Rectal smooth muscle tissue (tissue), 1 donor: ENCODE results near the gene RIPOR3.
"Not testable (repeated sequence)": the region's sequence is repeated elsewhere in the genome, so short reads cannot be mapped to it uniquely, and the experiment has no call there.

Experiments used
- H3K27ac ChIP-seq: one replicate; pipeline ENCODE4 v1.7.0; 2013; ENCODE audit warnings: low read depth, low read length, inconsistent platforms
- H3K27me3 ChIP-seq: one replicate; pipeline ENCODE4 v1.7.0; 2013; ENCODE audit warnings: low read length; ENCODE audit not compliant: control insufficient read depth, insufficient read depth
- H3K36me3 ChIP-seq: one replicate; pipeline ENCODE4 v1.7.0; 2013; ENCODE audit warnings: low read length; ENCODE audit not compliant: control insufficient read depth, insufficient read depth
- H3K4me1 ChIP-seq: one replicate; pipeline ENCODE4 v1.7.0; 2013; ENCODE audit warnings: low read length; ENCODE audit not compliant: control insufficient read depth, insufficient read depth
- H3K4me3 ChIP-seq: one replicate; pipeline ENCODE4 v1.7.0; 2013; ENCODE audit warnings: low read length
- H3K9ac ChIP-seq: one replicate; pipeline ENCODE4 v1.7.0; 2013; ENCODE audit warnings: low read length

RIPOR3 gene

DNA sequence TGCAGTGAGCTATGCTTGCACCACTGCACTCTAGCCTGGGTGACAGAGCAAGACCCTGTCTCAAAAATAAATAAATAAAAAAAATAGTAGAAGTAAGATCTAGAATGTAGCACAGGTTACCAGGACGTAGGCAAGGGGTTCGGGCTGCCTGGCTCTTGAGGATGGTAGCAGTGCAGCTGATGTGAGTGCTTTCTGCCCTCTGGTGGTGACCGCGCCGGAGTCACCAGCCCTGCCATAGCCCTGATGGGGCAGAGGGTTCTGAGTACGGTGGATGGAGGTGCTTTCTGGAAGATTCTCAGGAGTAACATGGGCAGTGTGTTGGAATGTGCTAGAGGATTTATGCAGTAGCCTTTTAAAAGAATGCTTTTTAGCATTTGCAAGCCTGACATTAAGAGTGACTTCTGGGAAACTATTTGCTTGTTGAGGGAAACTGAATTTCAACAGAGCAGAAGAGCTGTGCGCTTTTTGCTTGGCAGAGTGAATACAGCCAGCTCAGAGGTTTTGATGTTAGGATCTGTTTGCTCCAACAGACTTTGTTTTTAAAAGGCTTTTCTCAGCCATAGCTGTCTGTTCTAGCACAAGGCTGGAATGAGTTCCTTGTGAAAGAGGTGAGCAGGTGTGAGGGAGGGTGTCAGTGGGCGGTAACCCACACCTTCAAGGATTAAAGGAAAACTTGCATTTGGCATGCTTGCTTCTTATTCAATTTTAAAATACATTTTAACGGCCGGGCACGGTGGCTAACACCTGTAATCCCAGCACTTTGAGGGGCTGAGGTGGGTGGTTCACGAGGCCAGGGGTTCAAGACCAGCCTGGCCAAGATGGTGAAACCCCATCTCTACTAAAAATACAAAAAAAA is 115.2 kb downstream of the RIPOR3 start:
- Histone ChIP-seq H3K27me3 (no peaks in the 10 kb centered on the region), H3K9ac (no peak overlapping the region), H3K4me3 (no peak overlapping the region), H3K27ac (peak overlapping the region; percentile 19), H3K4me1 (peaks cover 15% of the 10 kb centered on the region), H3K36me3 (peaks cover 34% of the 10 kb centered on the region)

DNA sequence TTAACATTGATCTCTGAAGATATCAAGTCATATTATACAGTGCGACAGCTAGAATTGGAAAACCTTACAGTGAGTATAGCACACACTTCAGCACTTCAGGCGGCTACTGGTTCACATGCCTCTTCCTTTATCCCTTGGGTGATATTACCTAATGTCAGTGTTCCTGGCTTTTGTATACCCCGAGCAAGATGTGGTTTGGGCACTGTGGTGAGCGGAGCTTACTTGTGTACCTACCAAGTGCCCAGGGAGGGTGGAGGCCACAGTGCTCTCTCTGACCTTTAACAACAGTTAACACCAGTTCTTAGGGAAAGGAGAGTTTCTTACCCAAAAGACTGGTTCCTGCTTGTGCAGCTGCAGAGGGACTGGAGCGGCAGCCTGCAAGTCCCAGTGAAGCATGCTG is 116.8 kb downstream of the RIPOR3 start:
- peaks cover 17% of the 10 kb centered on the region for H3K4me1 ChIP-seq
- H3K27ac ChIP-seq: no peak overlapping the region
- H3K27me3 ChIP-seq: no peaks in the 10 kb centered on the region
- H3K9ac ChIP-seq: no peak overlapping the region
- no peak overlapping the region for H3K4me3 ChIP-seq
- peaks cover 23% of the 10 kb centered on the region for H3K36me3 ChIP-seq

DNA sequence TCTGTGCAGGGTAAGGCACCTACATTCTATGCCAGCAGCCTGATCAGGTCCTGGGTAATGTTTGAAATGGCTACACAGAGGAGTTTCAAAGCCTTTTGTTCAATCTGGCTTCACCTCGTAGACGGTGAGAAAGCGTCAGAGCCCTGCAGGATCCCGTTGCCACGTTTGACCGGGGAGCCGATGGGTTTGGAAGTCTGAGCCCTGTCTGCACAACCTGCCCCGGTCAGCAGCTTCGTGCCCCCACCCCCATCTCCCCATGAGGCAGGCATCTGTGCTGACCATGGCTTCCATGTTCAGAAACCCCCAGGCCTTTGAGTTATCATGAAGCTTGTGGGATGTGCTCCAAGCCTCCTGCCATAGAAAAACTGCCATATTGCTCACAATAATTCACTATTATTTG is 117.2 kb downstream of the RIPOR3 start:
- H3K36me3 ChIP-seq: peaks cover 21% of the 10 kb centered on the region
- H3K27ac ChIP-seq: no peak overlapping the region
- H3K27me3 ChIP-seq: no peaks in the 10 kb centered on the region
- no peak overlapping the region for H3K4me3 ChIP-seq
- no peak overlapping the region for H3K9ac ChIP-seq
- peaks cover 17% of the 10 kb centered on the region for H3K4me1 ChIP-seq

DNA sequence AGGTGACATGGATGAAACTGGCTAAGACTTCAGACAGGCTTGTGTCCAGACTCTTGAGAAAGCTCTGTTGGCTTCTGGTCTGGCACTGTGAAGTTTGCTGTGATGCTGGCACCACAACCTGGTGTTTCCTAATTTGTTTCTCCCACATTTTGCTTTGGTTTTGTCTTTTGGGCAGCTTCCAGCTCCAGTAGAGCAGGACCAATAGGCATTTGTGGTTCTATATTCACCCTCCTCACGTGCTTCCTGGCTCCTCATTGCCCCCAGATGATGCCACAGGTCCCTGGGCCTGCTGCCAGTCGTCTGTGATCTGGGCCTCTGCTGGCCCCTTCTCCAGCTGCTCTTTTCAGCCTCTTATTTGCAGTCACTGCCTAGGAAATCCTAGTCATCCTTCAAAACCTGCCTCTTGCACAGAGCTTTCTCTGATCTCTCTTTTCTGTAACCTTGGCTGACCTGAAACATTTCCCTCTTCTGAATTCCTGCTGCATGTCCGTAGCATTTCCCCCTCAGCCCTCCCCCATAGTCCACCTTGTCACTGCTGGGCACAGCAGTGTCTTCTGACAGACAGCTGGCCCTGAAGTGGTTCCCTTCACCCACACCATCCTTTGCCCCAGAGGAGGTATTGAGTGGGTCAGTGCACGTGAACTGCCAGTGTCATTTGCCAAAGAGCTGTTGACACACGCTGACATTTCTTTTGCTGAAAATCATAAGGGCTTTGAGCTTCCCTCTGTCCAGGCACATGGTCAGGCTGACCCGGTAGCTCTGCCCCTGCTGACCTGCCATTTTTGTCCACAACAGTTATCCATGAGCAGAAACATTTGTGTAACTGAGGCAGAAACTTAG is 118.2 kb downstream of the RIPOR3 start:
- Histone ChIP-seq H3K9ac (no peak overlapping the region), H3K27me3 (no peaks in the 10 kb centered on the region), H3K27ac (peak overlapping the region; percentile 40), H3K4me3 (no peak overlapping the region), H3K4me1 (peaks cover 17% of the 10 kb centered on the region), H3K36me3 (peaks cover 26% of the 10 kb centered on the region)

DNA sequence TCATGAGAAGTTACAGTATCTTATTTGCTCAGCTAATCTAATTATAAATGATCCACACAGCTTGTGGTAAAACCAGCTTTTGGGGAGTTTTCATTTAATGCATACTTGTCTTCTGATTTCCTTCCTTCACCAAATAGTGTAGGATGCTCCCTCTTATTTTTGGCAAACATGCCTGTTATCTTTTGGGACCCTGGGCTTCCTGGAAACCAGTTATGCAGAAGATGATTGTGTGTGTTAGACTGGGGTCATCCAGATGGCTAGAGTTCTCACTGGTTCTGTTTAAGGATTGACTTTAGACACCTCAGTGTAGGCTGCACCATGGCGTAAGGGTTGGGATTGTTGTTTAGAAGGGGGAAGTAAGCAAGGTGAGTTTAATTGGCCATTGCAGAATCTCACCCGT is 119.9 kb downstream of the RIPOR3 start:
- Histone ChIP-seq H3K4me1 (peaks cover 12% of the 10 kb centered on the region), H3K4me3 (no peak overlapping the region), H3K27me3 (no peaks in the 10 kb centered on the region), H3K27ac (no peak overlapping the region), H3K9ac (no peak overlapping the region), H3K36me3 (peaks cover 29% of the 10 kb centered on the region)

DNA sequence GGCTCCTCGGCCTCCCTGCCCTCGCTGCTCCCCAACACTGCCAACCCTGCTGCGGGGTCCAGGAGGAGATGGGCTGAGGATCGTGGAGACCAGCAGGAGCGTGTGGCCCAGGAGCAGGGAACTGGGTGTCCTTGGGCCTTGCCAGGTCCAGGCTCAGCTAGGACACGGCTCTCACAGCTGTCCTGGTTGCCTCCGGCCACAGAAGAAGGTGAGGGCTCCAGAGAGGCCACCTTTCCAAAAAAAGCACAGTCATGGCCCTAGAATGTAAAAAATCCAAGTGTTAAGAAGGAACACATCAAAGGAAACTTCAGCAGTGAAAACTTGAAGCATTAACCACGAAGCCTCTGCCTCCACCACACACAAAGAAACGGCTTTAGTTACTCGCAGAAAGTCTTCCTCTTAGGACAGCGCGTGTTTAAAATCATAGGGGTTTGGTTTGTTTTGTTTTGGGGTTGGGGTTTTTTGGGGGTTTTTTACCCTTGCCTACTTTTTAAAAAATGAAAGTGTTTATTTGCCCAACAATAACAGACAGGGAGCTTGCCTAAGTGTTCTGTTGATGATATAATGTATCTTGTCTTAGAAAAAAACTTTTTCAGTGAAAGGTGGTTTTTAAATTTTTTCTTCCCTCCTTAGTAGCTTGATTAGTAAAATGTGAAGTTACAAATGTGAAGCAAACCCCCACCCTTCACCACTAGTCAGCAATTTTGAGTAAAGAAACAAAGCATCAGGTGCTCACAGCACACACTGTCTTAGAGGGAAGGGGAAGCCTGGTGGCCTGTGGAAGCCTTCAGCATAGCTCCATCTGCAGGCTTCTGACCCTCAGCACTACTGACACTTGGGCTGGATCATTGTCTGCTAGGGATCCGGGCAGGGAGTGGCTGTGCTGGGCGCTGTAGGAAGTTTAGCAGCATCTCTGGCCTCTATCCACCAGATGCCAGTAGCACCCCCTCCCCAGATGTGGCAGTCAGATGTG is 121.2 kb downstream of the RIPOR3 start:
- Histone ChIP-seq H3K27me3 (no peaks in the 10 kb centered on the region), H3K4me1 (peaks cover 12% of the 10 kb centered on the region), H3K4me3 (no peak overlapping the region), H3K9ac (no peak overlapping the region), H3K36me3 (peaks cover 34% of the 10 kb centered on the region), H3K27ac (no peak overlapping the region)

DNA sequence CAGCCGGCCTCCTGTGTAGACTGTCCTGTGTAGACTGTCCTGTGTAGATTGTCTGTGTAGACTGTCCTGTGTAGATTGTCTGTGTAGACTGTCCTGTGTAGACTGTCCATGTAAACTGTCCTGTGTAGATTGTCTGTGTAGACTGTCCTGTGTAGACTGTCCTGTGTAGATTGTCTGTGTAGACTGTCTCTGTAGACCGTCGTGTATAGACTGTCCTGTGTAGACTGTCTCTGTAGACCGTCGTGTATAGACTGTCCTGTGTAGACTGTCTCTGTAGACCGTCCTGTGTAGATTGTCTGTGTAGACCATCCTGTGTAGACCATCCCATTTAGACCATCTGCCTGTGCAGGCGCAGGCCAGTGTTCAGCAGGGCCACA is 121.9 kb downstream of the RIPOR3 start:
- H3K4me3 ChIP-seq, H3K27me3 ChIP-seq, H3K9ac ChIP-seq, H3K27ac ChIP-seq: not testable (repeated sequence)
- H3K36me3 ChIP-seq: peaks cover 31% of the 10 kb centered on the region
- H3K4me1 ChIP-seq: peaks cover 12% of the 10 kb centered on the region

DNA sequence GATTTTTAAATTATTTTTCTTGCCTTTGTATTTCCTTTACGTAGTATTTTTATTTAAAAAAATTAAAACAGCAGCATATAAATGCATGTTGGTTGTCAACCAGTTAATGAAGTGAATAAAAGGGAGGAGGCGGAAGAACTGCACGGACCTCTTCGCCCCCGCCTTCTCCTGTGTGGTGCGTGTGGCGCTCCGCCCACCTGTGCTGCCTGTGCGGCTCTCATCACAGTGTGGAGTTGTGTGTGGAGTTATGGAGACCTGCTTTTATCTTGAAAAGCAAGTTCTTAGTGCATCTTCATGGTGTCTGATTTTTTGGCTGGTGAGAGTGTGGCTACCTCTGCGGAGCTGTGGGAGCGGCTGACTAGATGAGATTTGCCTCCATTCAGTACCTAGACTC is 122.8 kb downstream of the RIPOR3 start:
- H3K27me3 ChIP-seq: no peaks in the 10 kb centered on the region
- H3K36me3 ChIP-seq: peaks cover 28% of the 10 kb centered on the region
- H3K4me3 ChIP-seq: no peak overlapping the region
- H3K9ac ChIP-seq: no peak overlapping the region
- H3K4me1 ChIP-seq: peaks cover 12% of the 10 kb centered on the region
- no peak overlapping the region for H3K27ac ChIP-seq

DNA sequence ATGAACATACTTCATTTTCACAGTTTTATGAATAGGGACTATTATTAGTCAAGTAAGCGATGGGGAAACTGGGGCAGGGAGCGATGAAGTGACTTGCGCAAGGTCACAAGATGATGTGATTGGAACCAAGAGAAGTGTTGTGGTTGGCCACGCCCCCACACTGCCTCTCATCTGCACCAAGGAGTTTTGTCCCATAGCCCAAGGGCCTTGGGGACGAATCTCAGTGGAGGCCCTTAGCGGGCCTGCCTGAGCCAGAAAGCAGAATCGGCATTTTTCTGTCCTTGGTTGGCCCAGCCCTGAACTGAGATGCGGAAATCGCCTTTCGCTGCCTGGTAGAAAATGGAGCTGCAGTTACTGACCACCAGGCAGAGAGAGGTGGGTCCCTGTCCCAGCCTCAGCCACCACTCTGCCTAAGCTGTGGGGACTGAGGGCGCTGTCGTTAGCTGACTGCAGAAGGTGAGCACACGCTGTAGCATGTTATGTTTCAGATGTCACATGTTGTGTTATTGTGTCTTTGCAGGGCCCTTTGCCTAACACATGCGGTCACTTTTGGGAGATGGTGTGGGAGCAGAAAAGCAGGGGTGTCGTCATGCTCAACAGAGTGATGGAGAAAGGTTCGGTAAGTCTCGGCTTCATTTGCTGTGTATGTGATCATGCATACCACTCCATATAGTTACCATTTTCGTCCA is 123.3 kb downstream of the RIPOR3 start:
- H3K36me3 ChIP-seq: peaks cover 28% of the 10 kb centered on the region
- H3K9ac ChIP-seq: no peak overlapping the region
- H3K4me3 ChIP-seq: no peak overlapping the region
- no peak overlapping the region for H3K27ac ChIP-seq
- H3K4me1 ChIP-seq: peaks cover 7% of the 10 kb centered on the region
- H3K27me3 ChIP-seq: no peaks in the 10 kb centered on the region

DNA sequence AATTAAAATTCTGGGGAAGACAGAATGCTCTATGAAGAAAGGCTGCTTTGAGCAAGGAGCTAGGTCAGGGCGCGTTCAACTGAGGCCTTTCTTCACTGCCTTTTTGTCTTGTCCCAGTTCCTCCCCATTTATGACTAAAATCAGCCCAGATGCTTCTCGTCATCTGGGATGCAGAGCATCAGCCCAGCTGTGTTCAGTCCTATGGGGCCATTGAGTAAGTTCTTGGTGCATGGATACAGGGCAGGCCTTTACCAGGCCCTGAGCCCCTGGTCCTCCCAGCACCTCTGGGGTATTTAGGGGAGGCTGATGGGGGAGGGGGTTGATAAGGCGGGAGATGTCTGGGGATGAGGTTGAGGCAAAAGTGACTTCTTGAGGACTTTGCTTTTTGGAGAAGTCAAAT is 125.5 kb downstream of the RIPOR3 start:
- no peaks in the 10 kb centered on the region for H3K27me3 ChIP-seq
- H3K4me1 ChIP-seq: peaks cover 15% of the 10 kb centered on the region
- peaks cover 33% of the 10 kb centered on the region for H3K36me3 ChIP-seq
- no peak overlapping the region for H3K27ac ChIP-seq
- no peak overlapping the region for H3K4me3 ChIP-seq
- H3K9ac ChIP-seq: no peak overlapping the region

DNA sequence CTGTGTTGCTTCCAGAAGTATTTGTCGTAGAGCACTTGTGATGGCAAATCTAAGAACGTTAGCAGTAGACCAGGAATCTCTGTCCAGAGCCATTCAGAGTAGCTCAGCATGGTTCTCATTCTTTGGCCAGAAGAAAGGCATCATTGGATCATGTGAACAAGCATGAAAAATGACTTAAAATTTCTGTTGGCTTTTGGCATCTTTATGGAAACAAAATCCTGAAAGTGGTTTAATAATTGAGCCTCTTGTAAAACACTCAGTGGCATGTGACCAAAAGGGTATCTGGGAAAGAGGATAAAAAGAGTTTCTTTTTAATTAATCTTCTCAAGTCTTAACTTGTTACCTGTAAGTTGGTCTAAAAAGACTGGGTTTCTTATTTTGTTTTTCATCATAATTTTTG is 126.0 kb downstream of the RIPOR3 start:
- peaks cover 17% of the 10 kb centered on the region for H3K4me1 ChIP-seq
- no peaks in the 10 kb centered on the region for H3K27me3 ChIP-seq
- no peak overlapping the region for H3K27ac ChIP-seq
- no peak overlapping the region for H3K9ac ChIP-seq
- no peak overlapping the region for H3K4me3 ChIP-seq
- peaks cover 33% of the 10 kb centered on the region for H3K36me3 ChIP-seq
